SK-N-SH treated with all-trans-retinoic acid at 6 μM for 48 hours (cell line): ENCODE results near the gene UPK1A.

Experiments
- ATAC-seq: fragments of 200-7000 bp; cut with Tn5 transposase; 3 replicates; pipeline ENCODE4 v1.9.1; 2020; ENCODE audit warnings: mild to moderate bottlenecking, moderate library complexity
- ARNTL ChIP-seq: fragments of 450-650 bp; formaldehyde crosslinking; IDR thresholded peaks from 2 replicates; pipeline ENCODE4 v1.5.0; 2020; ENCODE audit warnings: low read depth, mild to moderate bottlenecking, moderate library complexity, borderline replicate concordance
- BACH2 ChIP-seq: fragments of 250-450 bp; sonication (Bioruptor Pico); IDR thresholded peaks from 2 replicates; pipeline ENCODE4 v1.9.0; 2021; ENCODE audit warnings: mild to moderate bottlenecking, borderline replicate concordance
- CSDC2 ChIP-seq: fragments of 250-450 bp; sonication (Bioruptor Pico); IDR thresholded peaks from 2 replicates; pipeline ENCODE4 v1.5.0; 2020; ENCODE audit warnings: mild to moderate bottlenecking, moderate library complexity
- CSRNP3 ChIP-seq: fragments of 250-450 bp; sonication (Bioruptor Pico); IDR thresholded peaks from 2 replicates; pipeline ENCODE4 v1.5.1; 2021; ENCODE audit warnings: mild to moderate bottlenecking, moderate library complexity
- ESRRG ChIP-seq: fragments of 250-450 bp; sonication (Bioruptor Pico); IDR thresholded peaks from 2 replicates; pipeline ENCODE4 v1.6.1; 2021; ENCODE audit warnings: mild to moderate bottlenecking
- GLIS3 ChIP-seq: fragments of 250-450 bp; sonication (Bioruptor Pico); IDR thresholded peaks from 2 replicates; pipeline ENCODE4 v1.5.0; 2020; ENCODE audit warnings: mild to moderate bottlenecking, moderate library complexity
- ISL1 ChIP-seq: fragments of 250-450 bp; sonication (Bioruptor Pico); IDR thresholded peaks from 2 replicates; pipeline ENCODE4 v2.1.2; 2022; ENCODE audit warnings: mild to moderate bottlenecking, moderate library complexity
- OSR1 ChIP-seq: fragments of 250-450 bp; sonication (Bioruptor Pico); IDR thresholded peaks from 2 replicates; pipeline ENCODE4 v1.8.0; 2022; ENCODE audit warnings: moderate library complexity, mild to moderate bottlenecking, inconsistent platforms
- PATZ1 ChIP-seq: fragments of 250-450 bp; sonication (Bioruptor Pico); IDR thresholded peaks from 2 replicates; pipeline ENCODE4 v1.8.0; 2020; ENCODE audit warnings: mild to moderate bottlenecking, moderate library complexity, borderline replicate concordance
- POU6F1 ChIP-seq: fragments of 250-450 bp; sonication (Bioruptor Pico); IDR thresholded peaks from 2 replicates; pipeline ENCODE4 v1.8.0; 2021; ENCODE audit warnings: low read depth, mild to moderate bottlenecking, moderate library complexity, borderline replicate concordance
- PPARA ChIP-seq: fragments of 250-450 bp; sonication (Bioruptor Pico); IDR thresholded peaks from 2 replicates; pipeline ENCODE4 v1.5.0; 2020; ENCODE audit warnings: mild to moderate bottlenecking, borderline replicate concordance
- SNAI2 ChIP-seq: fragments of 250-450 bp; sonication (Bioruptor Pico); IDR thresholded peaks from 2 replicates; pipeline ENCODE4 v1.5.0; 2020; ENCODE audit warnings: mild to moderate bottlenecking, moderate library complexity
- TCF4 ChIP-seq: fragments of 250-450 bp; sonication (Bioruptor Pico); IDR thresholded peaks from 2 replicates; pipeline ENCODE4 v1.8.0; 2021; ENCODE audit warnings: mild to moderate bottlenecking, moderate library complexity, borderline replicate concordance
- TSHZ2 ChIP-seq: fragments of 250-450 bp; sonication (Bioruptor Pico); IDR thresholded peaks from 2 replicates; pipeline ENCODE4 v1.5.0; 2020; ENCODE audit warnings: mild to moderate bottlenecking, moderate library complexity
- ZC3H10 ChIP-seq: fragments of 250-450 bp; sonication (Bioruptor Pico); IDR thresholded peaks from 2 replicates; pipeline ENCODE4 v1.5.1; 2021; ENCODE audit warnings: mild to moderate bottlenecking, moderate library complexity
- ZFP3 ChIP-seq: fragments of 250-450 bp; sonication (Bioruptor Pico); IDR thresholded peaks from 2 replicates; pipeline ENCODE4 v1.5.0; 2020; ENCODE audit warnings: mild to moderate bottlenecking, moderate library complexity
- ZNF565 ChIP-seq: fragments of 450-650 bp; formaldehyde crosslinking; conservative IDR thresholded peaks from 2 replicates; pipeline ENCODE4 v1.5.0; 2020; ENCODE audit warnings: low read depth, mild to moderate bottlenecking, moderate library complexity
- ZNF70 ChIP-seq: fragments of 450-650 bp; formaldehyde crosslinking; IDR thresholded peaks from 2 replicates; pipeline ENCODE4 v1.5.0; 2020; ENCODE audit warnings: mild to moderate bottlenecking, moderate library complexity
- ZNF8 ChIP-seq: fragments of 450-650 bp; formaldehyde crosslinking; IDR thresholded peaks from 2 replicates; pipeline ENCODE4 v1.5.0; 2020; ENCODE audit warnings: mild to moderate bottlenecking, moderate library complexity

UPK1A gene

GRCh38 chr19:35725216-35725861 is 59.0 kb downstream of the UPK1A start:
- ATAC-seq: no peak
- TF ChIP-seq ISL1 (CRISPR knock-in tag) (no peak), PPARA (no peak), ZC3H10 (CRISPR knock-in tag) (no peak), ZNF8 (CRISPR knock-in tag) (no peak)

- no peak for ATAC-seq
These were observed 61.0 kb downstream of the UPK1A start for GRCh38 chr19:35727053-35727955.

More at GRCh38 chr19:35727053-35727955, 61.0 kb downstream of the UPK1A start:
- TF ChIP-seq ISL1 (CRISPR knock-in tag): no peak
- no peak for TF ChIP-seq ZFP3 (CRISPR knock-in tag)
- no peak for TF ChIP-seq ZC3H10 (CRISPR knock-in tag)
- TF ChIP-seq GLIS3 (CRISPR knock-in tag): no peak
- TF ChIP-seq BACH2: no peak
- no peak for TF ChIP-seq PATZ1 (CRISPR knock-in tag)
- no peak for TF ChIP-seq ZNF565 (CRISPR knock-in tag)
- TF ChIP-seq TCF4 (CRISPR knock-in tag): no peak
- no peak for TF ChIP-seq SNAI2 (CRISPR knock-in tag)
- TF ChIP-seq CSDC2 (CRISPR knock-in tag): no peak
- TF ChIP-seq ESRRG (CRISPR knock-in tag): no peak
- no peak for TF ChIP-seq ZNF8 (CRISPR knock-in tag)
- TF ChIP-seq TSHZ2: no peak
- TF ChIP-seq POU6F1 (CRISPR knock-in tag): no peak
- TF ChIP-seq PPARA: no peak
- TF ChIP-seq CSRNP3: no peak
- no peak for TF ChIP-seq ARNTL (CRISPR knock-in tag)
- no peak for TF ChIP-seq OSR1 (CRISPR knock-in tag)
- no peak for TF ChIP-seq ZNF70 (CRISPR knock-in tag)
